ENCODE results near the gene ARHGAP20.

GRCh38 chr11:110761991-110762390, 49.8 kb upstream of the ARHGAP20 start:
- TF ChIP-seq POLR2A (IDR thresholded peaks at IDR 0.05; ENCODE audit: low read depth, low read length) (no peak), POLR2AphosphoS5 (IDR thresholded peaks at IDR 0.05; ENCODE audit: low read depth, low read length) (no peak)
